Measurements from ENCODE around the gene ZNF267.

- TF ChIP-seq, protein P1, sequence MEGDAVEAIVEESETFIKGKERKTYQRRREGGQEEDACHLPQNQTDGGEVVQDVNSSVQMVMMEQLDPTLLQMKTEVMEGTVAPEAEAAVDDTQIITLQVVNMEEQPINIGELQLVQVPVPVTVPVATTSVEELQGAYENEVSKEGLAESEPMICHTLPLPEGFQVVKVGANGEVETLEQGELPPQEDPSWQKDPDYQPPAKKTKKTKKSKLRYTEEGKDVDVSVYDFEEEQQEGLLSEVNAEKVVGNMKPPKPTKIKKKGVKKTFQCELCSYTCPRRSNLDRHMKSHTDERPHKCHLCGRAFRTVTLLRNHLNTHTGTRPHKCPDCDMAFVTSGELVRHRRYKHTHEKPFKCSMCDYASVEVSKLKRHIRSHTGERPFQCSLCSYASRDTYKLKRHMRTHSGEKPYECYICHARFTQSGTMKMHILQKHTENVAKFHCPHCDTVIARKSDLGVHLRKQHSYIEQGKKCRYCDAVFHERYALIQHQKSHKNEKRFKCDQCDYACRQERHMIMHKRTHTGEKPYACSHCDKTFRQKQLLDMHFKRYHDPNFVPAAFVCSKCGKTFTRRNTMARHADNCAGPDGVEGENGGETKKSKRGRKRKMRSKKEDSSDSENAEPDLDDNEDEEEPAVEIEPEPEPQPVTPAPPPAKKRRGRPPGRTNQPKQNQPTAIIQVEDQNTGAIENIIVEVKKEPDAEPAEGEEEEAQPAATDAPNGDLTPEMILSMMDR (IDR thresholded peaks at IDR 0.05; ENCODE audit: insufficient read depth, low read length) = no peak
- TF ChIP-seq REST (IDR thresholded peaks at IDR 0.05; ENCODE audit: insufficient replicate concordance, low read depth) (no peak), POLR2AphosphoS5 (IDR thresholded peaks at IDR 0.05; ENCODE audit: low read depth) (no peak)
These were observed 4.5 kb downstream of the ZNF267 start for GRCh38 chr16:31877876-31878642.
